HCT116 (cell line): ENCODE measurements around the gene GSN. TPM values are rescaled to one million over a fixed set of nuclear protein-coding genes. Genes with fewer than 3 reads are reported as not detected.

Source experiments
- ATAC-seq: fragments of 200-7000 bp; cut with Tn5 transposase; 2 replicates; pipeline ENCODE4 v1.9.1; 2020; ENCODE audit warnings: mild to moderate bottlenecking, moderate library complexity
- BruUV-seq: library from RNA; stranded (reverse); fragments of 400-500 nt; replicated peaks from 2 replicates; lab custom pipeline; 2021; lab: Mats Ljungman, UMichigan
- CTCF ChIA-PET: fragments of 300-600 bp; sonication (Branson Sonifier 250); formaldehyde crosslinking; loops from one replicate; lab custom pipeline; 2021; ENCODE audit warnings: antibody characterized with exemption; lab: Charles Lee
- POLR2A ChIA-PET: fragments of 300-600, 350-600 bp; sonication (Branson Sonifier 250); formaldehyde crosslinking; loops from one replicate; lab custom pipeline; 2021; ENCODE audit warnings: antibody characterized with exemption; lab: Charles Lee
- RAD21 ChIA-PET, 2 experiments: fragments of 300-600 bp; sonication (Branson Sonifier 250); formaldehyde crosslinking; loops; one replicate each; lab custom pipeline; 2023; ENCODE audit warnings: low total read pairs in 2 of 2; ENCODE audit not compliant: uncharacterized antibody in 2 of 2, unreplicated experiment in 2 of 2, low non-redundant PET in 1 of 2; lab: Charles Lee
- DNase-seq: peaks from one replicate; pipeline ENCODE4 v3.0.0-alpha.2; 2010; ENCODE audit warnings: low read depth, low spot score
- H2AFZ ChIP-seq: fragments of 200-600 bp; shearing (Covaris generic), sonication (generic); 2 replicates; pipeline ENCODE4 v1.6.1; 2017; ENCODE audit warnings: low read depth, mixed run types, mixed read lengths, antibody characterized with exemption, low read length; ENCODE audit not compliant: poor library complexity, severe bottlenecking
- H3K27ac ChIP-seq: 2 replicates; pipeline ENCODE4 v1.5.1; 2012; ENCODE audit warnings: low read depth, low read length
- H3K27me3 ChIP-seq: fragments of 200-600 bp; sonication (generic); 2 replicates; pipeline ENCODE4 v1.6.1; 2016; ENCODE audit warnings: mixed run types, low read length, mixed read lengths; ENCODE audit not compliant: insufficient read depth
- H3K36me3 ChIP-seq, 2 experiments: fragments of 200-500 bp in 1 of 2; fragments of 200-600 bp in 1 of 2; sonication (Bioruptor generic) in 1 of 2; sonication (generic) in 1 of 2; 2 replicates each; pipeline versions ENCODE4 v1.5.1 to v1.6.1; 2014 to 2016; ENCODE audit warnings: low read length in 2 of 2, inconsistent platforms in 1 of 2, mixed read lengths in 1 of 2, mixed run types in 1 of 2; ENCODE audit not compliant: insufficient read depth in 2 of 2, control insufficient read depth in 1 of 2
- H3K4me1 ChIP-seq, 2 experiments: fragments of 200-600 bp in 1 of 2; sonication (generic) in 1 of 2; 2 replicates each; pipeline versions ENCODE4 v1.5.1 to v1.6.1; 2012 to 2017; ENCODE audit warnings: low read length in 2 of 2, inconsistent platforms in 1 of 2, mild to moderate bottlenecking in 1 of 2, mixed read lengths in 1 of 2, mixed run types in 1 of 2, moderate library complexity in 1 of 2; ENCODE audit not compliant: insufficient read depth in 2 of 2, control insufficient read depth in 1 of 2
- H3K4me2 ChIP-seq: fragments of 200-600 bp; sonication (generic); 2 replicates; pipeline ENCODE4 v1.6.1; 2017; ENCODE audit warnings: mixed run types, low read length, mixed read lengths
- H3K4me3 ChIP-seq, 2 experiments: fragments of 200-600 bp in 1 of 2; sonication (generic) in 1 of 2; replicated peaks in 1 of 2; 2 replicates each; pipeline ENCODE4 v1.5.1; 2011 to 2016; ENCODE audit warnings: low read length in 2 of 2, control low read depth in 1 of 2, low read depth in 1 of 2, mild to moderate bottlenecking in 1 of 2, mixed read lengths in 1 of 2, mixed run types in 1 of 2
- H3K79me2 ChIP-seq: fragments of 200-600 bp; sonication (generic); 2 replicates; pipeline ENCODE4 v1.6.1; 2017; ENCODE audit warnings: mild to moderate bottlenecking, mixed run types, low read length, moderate library complexity, mixed read lengths; ENCODE audit not compliant: insufficient read depth
- H3K9ac ChIP-seq: fragments of 200-600 bp; sonication (generic); 2 replicates; pipeline ENCODE4 v1.6.1; 2016; ENCODE audit warnings: low read length, mixed read lengths
- H3K9me2 ChIP-seq: fragments of 200-600 bp; sonication (generic), shearing (Covaris generic); 2 replicates; pipeline ENCODE4 v1.6.1; 2017; ENCODE audit warnings: mixed run types, mild to moderate bottlenecking, moderate library complexity; ENCODE audit not compliant: insufficient read depth
- H3K9me3 ChIP-seq, 2 experiments: fragments of 200-500 bp in 1 of 2; fragments of 200-600 bp in 1 of 2; sonication (Bioruptor generic) in 1 of 2; sonication (generic) in 1 of 2; 2 replicates each; pipeline ENCODE4 v1.6.1; 2014 to 2017; ENCODE audit warnings: low read length in 2 of 2, mixed read lengths in 2 of 2, inconsistent platforms in 1 of 2, low read depth in 1 of 2, mild to moderate bottlenecking in 1 of 2, mixed run types in 1 of 2, moderate library complexity in 1 of 2; ENCODE audit not compliant: control insufficient read depth in 1 of 2, insufficient read depth in 1 of 2
- H4K20me1 ChIP-seq: fragments of 200-600 bp; sonication (generic), shearing (Covaris generic); 2 replicates; pipeline ENCODE4 v1.6.1; 2017; ENCODE audit warnings: mixed run types, mild to moderate bottlenecking, moderate library complexity; ENCODE audit not compliant: insufficient read depth
- ATF3 ChIP-seq: IDR thresholded peaks from 2 replicates; pipeline ENCODE4 v1.6.1; 2012
- CTCF ChIP-seq, 3 experiments: fragments of 200-600 bp in 1 of 3; sonication (generic) in 1 of 3; IDR thresholded peaks in 2 of 3; conservative IDR thresholded peaks in 1 of 3; 2 replicates each; pipeline ENCODE4 v1.5.1; 2012 to 2017; ENCODE audit warnings: low read depth in 2 of 3, low read length in 2 of 3, antibody characterized with exemption in 1 of 3, borderline replicate concordance in 1 of 3, control low read depth in 1 of 3, mild to moderate bottlenecking in 1 of 3, mixed read lengths in 1 of 3, mixed run types in 1 of 3, moderate library complexity in 1 of 3; ENCODE audit not compliant: insufficient read depth in 1 of 3
- EZH2 ChIP-seq: fragments of 200-600 bp; sonication (generic); IDR thresholded peaks from 2 replicates; pipeline ENCODE4 v1.6.1; 2017; ENCODE audit warnings: antibody characterized with exemption, mixed run types
- EZH2phosphoT487 ChIP-seq: fragments of 200-600 bp; IDR thresholded peaks from 2 replicates; pipeline ENCODE4 v1.6.1; 2018; ENCODE audit warnings: antibody characterized with exemption, borderline replicate concordance
- POLR2AphosphoS5 ChIP-seq: IDR thresholded peaks from 2 replicates; pipeline ENCODE4 v1.6.1; 2011; ENCODE audit warnings: mild to moderate bottlenecking, low read depth, low read length, moderate library complexity
- RAD21 ChIP-seq: IDR thresholded peaks from 2 replicates; pipeline ENCODE4 v1.6.1; 2012; ENCODE audit warnings: low read depth, mild to moderate bottlenecking
- ZFX ChIP-seq: fragments of 450-650 bp; IDR thresholded peaks from 2 replicates; pipeline ENCODE4 v1.6.1; 2017
- ZNF274 ChIP-seq: fragments of 200-500 bp; sonication (Bioruptor generic); IDR thresholded peaks from 2 replicates; pipeline ENCODE4 v1.6.1; 2014; ENCODE audit warnings: mild to moderate bottlenecking, low read depth, low read length, inconsistent platforms
- intact Hi-C: fragments of 100-400 bp; cut with micrococcal nuclease; formaldehyde crosslinking; loops from 2 replicates; pipeline ENCODE4 v1.10.0; 2022
- total RNA-seq: library from RNA; stranded (reverse); gene quantifications from one replicate; pipeline ENCODE4 v1.2.1, GENCODE V29; 2021; ENCODE audit not compliant: unreplicated experiment
- TF ChIP-seq, protein P1 (sequence below): IDR thresholded peaks from 2 replicates; pipeline ENCODE4 v1.6.1; 2011; ENCODE audit warnings: mild to moderate bottlenecking, low read length, moderate library complexity; ENCODE audit not compliant: insufficient replicate concordance; ENCODE audit errors: extremely low read depth

The GSN gene
- total RNA-seq, 1 experiment from 2014 or later = 71.3 TPM

- no peak overlapping the region for H3K27ac ChIP-seq
- H3K27me3 ChIP-seq = no peaks in the 10 kb centered on the region
- TF ChIP-seq EZH2phosphoT487 = no peak
- TF ChIP-seq RAD21 = no peak
- no peak for TF ChIP-seq POLR2AphosphoS5
- no peak for TF ChIP-seq EZH2
- TF ChIP-seq, protein P1, sequence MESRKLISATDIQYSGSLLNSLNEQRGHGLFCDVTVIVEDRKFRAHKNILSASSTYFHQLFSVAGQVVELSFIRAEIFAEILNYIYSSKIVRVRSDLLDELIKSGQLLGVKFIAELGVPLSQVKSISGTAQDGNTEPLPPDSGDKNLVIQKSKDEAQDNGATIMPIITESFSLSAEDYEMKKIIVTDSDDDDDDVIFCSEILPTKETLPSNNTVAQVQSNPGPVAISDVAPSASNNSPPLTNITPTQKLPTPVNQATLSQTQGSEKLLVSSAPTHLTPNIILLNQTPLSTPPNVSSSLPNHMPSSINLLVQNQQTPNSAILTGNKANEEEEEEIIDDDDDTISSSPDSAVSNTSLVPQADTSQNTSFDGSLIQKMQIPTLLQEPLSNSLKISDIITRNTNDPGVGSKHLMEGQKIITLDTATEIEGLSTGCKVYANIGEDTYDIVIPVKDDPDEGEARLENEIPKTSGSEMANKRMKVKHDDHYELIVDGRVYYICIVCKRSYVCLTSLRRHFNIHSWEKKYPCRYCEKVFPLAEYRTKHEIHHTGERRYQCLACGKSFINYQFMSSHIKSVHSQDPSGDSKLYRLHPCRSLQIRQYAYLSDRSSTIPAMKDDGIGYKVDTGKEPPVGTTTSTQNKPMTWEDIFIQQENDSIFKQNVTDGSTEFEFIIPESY = no peak
- TF ChIP-seq ZNF274 = no peak
- TF ChIP-seq ATF3 = no peak
- TF ChIP-seq ZFX = no peak
- TF ChIP-seq CTCF (IDR thresholded peaks at IDR 0.05 in 2 of 3, conservative IDR thresholded peaks at IDR 0.05 in 1 of 3; ENCODE audit: borderline replicate concordance in 1 of 3, insufficient read depth in 1 of 3, low read depth in 2 of 3, low read length in 2 of 3) = no peak
- TF ChIP-seq, all 23 proteins: peak for 0
- no peak overlapping the region for H3K9ac ChIP-seq
- H4K20me1 ChIP-seq = no peaks in the 10 kb centered on the region
- H3K9me3 ChIP-seq = no peaks in the 10 kb centered on the region
- ATAC-seq (no peak), DNase-seq (no peak)
- H3K4me2 ChIP-seq = no peak overlapping the region
- peaks cover 0 to under 1% of the 10 kb centered on the region in 2 experiments; a peak in 1 of 4 replicates for H3K4me1 ChIP-seq
- H2AFZ ChIP-seq = no peak overlapping the region
- H3K4me3 ChIP-seq = no peak overlapping the region
- ChIA-PET CTCF (interaction anchor here (0.9 kb wide), 1 partner anchor 11 kb away, joined by 4 read pairs; no protein-coding TSS in a partner anchor), RAD21 (no interaction called here), POLR2A (no interaction called here)
- H3K9me2 ChIP-seq = no peaks in the 10 kb centered on the region
- H3K36me3 ChIP-seq = peaks cover 0 to 10% of the 10 kb centered on the region in 2 experiments; a peak in 2 of 4 replicates
- intact Hi-C loops = no loop called here
- BruUV-seq = no TSS peak
- H3K79me2 ChIP-seq = no peaks in the 10 kb centered on the region
Observed at GRCh38 chr9:121309171-121309570, 41.2 kb downstream of the GSN start.
